NOMO-1 treated with dmso at 0.1 percent for 144 hours (cell line): ENCODE measurements around the gene SHOC1.
"Not testable (repeated sequence)": the region's sequence is repeated elsewhere in the genome, so short reads cannot be mapped to it uniquely, and the experiment has no call there.

Experiments
- DNase-seq: peaks from one replicate; lab custom pipeline; 2025; ENCODE audit not compliant: unreplicated experiment; lab: John Stamatoyannopoulos, UW

Gene SHOC1

DNA sequence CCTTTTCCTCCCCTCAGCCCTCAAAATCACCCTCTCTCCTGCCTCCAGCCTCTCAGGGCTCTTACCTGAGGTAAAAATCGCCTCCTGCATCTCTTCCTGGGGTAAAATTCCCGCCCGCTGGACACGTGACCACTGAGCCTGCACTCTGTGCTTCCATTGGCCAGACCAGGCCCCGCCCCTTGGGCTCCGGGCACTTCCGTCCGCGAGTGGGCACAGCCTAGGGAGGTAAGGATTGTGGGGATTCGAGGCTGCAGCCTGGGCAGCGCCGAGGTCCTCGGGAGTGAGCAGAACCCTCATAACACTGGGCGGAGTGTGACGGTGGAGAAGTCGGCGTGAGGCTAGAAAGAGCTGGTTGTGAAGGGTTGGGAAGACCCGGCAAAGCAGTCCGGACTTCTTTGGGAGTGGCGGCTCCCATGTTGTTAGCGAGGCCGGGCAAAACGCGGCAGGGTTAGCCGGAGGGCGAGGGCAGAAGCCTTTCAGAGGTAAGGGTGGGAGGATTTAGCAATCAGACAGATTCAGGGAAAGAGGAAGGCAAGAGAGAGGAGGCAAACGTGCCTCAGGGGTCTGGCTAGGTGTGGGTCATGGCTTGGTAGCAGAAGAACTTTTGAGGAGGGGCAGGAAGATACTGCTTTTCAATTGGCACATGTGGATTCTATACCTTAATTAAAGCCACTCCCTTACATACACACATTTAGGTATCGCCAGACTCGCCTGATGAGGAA, at the start of gene SHOC1:
TSS of gene SHOC1 (minus strand) at position 103 of the 722 bp plus-strand sequence. CDS start 3,519 bp downstream, outside the sequence.
- no peak for DNase-seq

DNA sequence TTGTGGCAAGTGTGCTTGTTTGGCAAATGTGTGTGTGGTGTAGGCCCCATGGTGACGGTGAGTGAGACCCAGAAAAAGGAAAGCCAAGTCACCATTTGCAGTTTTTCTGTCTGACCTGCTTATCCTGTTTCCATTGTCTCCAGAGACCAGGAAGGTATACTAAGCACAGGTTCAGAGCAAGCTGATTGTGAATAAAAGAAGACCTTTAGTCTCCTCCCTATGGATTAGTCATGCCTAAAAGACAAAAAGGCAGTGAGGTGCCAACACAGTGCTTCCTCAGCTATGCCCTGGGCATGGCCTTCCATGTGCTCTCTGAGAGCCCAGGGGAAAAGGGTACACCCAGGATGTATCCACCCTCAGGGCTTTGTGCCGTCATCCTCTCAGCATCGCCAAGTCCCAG, 49.2 kb upstream of the SHOC1 start:
- DNase-seq: no peak

DNA sequence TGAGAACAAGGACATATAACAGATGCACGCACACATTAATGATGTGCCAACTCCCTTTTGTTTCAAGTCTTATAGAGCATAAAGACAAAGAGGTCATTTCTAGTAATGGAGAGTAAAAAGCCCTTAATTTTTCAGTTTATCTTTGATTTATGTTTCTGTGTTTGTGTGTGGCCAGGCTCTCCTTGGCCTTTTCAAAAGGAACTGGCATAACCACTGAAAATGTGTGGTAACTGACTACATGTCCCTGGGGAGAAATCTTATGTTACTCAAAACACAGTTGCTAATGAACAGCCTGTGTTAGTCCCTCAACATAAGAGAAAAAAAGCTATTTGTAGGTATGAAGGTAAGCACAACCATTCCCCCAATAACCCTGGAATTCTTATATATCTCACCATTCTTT, 47.6 kb upstream of the SHOC1 start:
- no peak for DNase-seq

DNA sequence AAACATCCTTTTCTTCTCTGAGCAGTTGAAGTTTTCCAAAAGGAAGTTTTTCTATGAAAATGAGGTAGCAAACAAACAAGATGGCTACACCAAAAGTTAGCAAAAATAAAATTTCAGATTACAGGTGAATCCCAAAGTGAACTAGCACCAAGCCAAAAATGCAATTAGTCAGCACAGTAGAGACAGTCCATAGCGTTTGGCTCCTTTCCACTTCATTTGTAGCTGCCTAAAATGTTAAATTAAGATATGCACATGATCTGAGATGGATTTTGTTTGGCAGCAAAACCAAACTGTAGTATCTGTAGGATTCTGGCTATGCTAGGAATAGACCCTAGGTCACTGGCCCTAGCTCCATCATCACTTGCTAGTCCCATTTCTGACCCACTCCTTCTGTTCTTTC, 45.7 kb upstream of the SHOC1 start:
- DNase-seq: no peak

DNA sequence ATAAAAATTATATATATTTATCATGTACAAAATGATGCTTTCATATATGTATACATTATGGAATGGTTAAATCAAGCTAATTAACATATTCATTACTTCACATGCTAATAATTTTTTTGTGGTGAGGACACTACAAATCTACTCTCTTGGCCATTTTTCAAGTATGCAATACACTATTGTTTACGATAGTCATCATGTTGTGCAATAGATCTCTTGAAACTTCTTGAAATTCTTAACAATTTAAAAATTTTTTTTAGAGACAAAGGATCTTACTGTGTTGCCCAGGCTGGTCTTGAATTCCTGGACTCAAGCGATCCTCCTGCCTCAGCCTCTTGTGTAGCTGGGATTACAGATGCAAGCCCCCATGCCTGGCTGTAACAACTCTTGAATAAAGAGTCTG, 45.2 kb upstream of the SHOC1 start:
- no peak for DNase-seq

DNA sequence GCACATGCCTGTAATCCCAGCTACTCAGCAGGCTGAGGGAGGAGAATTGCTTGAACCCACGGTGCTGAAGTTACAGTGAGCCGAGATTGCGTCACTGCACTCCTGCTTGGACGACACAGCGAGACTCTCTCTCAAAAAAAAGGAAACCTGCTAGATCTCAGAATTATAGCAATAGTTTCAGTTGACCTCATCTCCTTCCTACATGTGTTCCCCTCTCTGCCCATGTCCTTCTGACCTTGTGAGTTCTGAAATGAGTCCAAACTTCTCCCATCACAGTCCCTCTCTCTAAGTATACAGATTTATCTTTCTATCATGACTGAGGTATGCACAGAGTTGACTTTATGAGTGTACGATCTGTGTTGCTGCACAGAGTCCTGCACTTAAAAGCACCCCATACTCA, 44.6 kb upstream of the SHOC1 start:
- no peak for DNase-seq

DNA sequence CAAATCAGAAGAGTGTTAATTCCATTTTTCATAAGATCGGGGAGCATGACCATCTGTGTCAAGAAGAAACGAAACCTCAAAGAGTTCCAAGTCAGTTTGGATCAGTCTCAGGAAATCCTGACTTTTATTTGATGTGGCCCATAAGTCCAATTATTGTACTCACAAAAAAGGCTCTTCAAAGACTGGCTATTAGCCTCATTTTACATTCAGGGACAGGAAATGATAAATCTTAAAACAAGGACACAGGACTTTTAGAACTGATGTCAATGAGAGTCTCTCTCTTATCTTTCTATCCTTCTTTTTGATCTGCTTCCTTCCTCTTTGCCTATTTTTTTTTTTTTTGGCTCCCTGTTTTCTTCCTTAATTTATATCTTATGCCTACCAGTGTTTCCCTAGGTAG, 43.7 kb upstream of the SHOC1 start:
- no peak for DNase-seq

DNA sequence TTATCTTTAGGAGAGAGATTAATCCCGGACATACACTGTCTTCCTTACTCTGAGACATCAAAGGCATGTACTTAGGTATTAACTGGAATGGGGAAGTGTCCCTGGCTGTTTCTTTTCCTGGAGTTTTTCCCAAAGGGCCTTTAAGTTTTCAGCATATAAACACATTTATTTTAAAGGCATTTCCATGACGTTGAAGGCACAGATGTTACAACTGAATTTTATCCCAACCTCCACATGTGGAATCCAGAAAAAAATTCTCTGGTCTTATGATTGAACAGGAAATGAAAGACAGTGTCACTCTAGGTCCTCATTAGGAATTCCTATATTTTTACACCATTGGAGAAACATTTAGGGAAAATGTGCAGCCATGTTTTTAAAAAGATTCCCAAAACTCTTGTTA, 41.6 kb upstream of the SHOC1 start:
- no peak for DNase-seq

DNA sequence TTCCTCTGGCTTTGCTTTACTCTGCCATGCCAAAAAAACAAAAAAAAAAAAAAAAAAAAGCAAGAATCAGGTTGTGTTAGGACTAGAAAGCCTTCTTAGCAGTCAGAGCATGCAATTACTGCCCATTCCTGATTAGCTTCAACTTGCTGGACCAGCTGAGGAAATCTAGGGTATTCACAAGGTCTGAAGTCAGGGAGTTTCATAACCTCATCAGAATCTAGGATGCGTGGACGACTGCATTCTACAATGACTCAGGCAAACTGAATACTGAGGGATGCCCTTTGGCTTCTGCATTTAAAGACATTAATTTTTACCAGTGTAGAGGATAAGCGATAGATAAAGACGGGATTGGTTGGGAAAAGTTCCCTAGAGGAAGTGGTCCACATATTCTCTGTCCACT, 39.2 kb upstream of the SHOC1 start:
- no peak for DNase-seq

DNA sequence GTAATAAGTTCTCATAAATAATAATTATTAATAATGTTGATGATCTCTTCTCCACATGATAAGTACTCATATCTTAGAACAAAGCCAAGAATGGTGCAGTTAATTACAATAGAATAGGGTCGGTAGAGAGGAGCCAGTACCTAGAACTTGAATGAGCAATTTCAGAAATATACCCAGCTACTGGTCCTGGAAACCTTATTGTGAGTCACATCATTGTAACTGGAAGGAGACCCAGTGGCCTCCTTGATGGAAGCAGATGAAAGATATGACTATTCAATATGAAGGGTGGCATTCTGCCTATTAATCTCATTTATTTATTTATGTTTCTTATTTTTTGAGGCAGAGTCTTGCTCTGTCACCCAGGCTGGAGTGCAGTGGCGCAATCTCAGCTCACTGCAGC, 37.7 kb upstream of the SHOC1 start:
- no peak for DNase-seq

DNA sequence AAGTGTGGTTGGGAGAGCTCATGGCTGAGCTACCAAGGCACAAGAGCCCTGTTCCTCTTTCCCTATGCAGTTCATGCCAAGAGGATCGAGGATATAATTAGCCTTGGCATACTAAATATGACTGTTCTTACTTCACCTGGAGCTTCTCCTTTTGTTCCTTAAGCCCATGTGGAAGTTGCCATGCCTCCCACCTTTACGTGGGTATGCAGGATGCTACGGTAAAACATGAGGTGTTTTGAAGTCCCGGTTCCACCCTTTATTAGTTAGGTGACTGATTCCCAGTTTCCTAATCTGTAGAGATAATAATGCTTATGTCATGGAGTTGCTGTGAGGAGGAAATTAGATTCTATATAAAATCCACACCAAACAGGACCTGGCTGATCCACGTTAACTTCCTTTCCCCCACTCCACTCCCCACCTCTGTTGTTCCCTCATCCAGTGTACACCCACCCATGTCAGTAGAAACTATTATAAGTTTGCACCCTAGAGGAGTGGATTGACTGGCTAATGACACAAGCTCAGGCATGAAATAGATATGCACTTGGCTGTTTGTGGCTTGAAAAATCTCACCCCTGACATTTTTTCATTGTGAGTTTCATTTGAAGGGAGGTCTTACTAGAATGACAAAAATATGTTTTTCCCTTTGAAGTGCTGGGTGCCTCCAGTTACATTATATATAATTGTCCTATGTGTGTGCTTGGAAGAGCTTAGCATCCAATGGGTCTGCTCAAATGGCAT, 36.8 kb upstream of the SHOC1 start:
- no peak for DNase-seq

DNA sequence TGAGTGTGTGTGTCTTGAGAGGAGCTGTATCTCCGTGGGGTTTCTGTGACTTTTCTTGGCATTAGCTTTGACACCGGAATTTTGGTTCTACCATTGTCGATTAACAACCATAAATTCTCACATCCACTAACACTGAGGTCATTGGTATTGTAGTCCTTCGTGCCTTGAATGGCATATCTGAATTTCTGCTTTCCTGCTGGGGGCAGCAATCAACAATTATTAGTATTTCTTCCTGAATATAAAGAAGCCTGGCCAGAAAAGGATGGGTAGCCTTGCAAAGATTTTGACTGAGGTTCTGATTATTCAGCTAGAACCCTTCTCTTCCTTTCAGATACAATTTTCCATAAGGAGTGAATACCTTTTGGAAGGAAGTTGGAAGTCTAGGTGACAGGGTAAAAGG, 33.5 kb upstream of the SHOC1 start:
- no peak for DNase-seq

DNA sequence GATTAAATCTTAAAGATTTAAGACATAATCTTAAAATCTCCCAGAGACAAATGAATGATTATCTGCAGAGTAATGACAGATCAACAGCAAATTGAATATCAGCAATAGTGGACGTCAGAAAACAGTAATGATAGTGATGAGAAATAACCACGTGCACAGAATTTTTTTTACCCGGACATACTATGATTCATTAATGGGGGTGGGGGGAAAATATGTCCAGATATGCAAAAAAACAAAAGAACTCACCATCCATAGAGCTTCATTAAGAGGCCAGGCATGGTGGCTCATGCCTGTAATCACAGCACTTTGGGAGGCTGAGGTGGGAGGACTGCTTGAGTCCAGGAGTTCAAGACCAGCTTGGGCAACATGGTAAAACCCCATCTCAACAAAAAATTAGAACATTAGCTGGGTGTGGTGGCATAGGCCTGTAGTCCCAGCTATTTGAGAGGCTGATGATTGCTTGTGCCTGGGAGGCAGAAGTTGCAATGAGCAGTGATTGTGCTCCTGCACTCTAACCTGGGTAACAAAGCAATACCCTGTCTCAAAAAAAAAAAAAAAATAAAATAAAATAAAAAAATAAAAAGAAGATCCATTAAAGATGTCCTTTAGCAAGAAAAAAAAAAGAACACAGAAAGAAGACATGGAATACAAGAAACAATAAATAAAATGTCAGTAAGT, 30.9 kb upstream of the SHOC1 start:
- no peak for DNase-seq

DNA sequence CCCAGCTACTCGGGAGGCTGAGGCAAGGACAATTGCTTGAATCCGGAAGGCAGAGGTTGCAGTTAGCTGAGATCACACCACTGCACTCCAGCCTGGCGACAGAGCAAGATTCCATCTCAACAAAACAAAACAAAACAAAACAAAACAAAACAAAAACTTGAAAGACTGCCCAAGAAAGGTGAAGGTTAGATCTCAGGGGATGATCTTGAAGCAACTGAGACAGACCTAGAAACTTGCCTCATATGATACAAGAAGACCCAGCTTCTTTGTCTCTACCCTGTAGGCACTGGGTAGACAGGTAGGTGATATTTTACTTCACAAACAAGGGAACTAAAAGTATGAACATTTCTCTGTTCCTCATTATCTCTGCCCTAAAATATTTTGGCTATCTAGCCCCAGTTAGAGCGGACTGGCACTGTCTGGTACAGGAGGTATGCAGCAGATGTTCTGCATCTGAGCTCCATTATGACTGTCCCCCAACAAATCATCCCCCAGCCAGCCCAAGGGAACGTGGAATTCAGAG, 26.3 kb upstream of the SHOC1 start:
- DNase-seq: no peak

DNA sequence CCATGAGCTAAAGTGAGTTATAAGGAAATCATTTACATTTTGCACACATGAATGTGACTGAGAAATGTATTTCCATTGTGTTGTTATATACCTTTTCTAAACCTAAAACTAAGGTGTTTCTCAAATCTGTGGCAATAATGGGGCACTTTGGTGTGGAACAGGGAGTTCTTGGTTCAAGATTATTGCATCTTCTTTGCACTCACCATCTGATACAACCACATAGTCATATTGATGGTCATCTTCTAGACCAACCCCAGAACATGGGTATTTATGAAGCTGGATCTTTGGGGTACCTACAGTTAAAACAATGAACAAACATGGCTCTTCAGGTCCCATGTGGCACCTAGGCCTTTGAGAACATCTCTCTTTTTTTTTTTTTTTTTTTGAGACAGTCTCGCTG, 24.6 kb upstream of the SHOC1 start:
- DNase-seq: no peak

DNA sequence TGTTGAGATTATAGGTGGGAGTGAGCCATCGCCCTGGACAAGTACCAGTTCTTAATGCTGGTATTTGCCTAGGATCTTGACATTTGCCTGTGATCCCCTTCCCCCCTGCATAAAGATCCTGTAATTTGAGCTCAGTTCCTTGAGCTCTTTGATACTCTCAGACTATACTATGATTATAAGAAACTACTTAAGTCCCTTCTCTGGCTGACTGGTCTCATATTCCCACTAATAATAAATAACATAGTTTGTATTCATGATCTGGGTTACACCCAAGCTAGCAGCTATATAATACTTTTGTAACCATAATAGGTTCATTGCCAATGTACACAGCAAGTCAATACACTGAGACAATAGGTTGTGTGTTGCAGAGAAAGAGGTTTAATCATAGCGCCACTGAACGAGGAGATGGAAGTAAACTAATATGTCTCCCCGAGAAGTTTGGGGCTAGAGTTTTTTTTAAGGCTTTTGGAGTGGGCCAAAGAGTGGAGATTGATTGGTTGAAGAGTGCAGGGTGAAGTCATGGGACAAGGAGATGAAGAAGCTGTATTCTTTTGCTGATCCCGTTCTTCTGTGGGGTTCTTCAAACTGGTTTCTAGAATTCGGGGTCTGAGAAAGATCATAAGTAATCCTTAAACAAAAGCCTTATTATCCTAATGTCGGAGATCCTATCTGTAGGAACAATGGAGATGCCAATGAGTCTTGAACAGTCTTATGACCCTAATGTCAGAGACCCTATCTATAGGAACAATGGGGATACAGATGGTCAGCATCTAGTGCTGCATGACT, 20.7 kb upstream of the SHOC1 start:
- no peak for DNase-seq

DNA sequence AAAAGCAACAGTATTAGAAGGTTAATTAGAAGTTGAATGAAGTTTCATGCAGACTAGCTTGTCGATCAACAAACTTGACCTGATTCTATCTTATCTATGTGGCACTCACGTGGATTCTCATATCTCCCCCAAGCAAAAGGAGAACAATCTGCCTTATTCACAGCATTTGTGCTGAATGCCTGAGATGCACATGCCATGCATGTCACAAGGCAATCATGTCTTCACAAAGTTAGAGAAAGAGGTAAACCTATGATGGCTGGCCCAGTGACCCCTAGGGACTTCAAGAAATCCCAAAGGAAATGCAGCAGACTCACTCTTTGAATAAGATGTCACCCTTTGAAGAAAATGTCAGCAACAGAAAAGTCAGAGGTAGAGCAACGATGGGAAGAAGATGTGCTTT, 17.6 kb upstream of the SHOC1 start:
- no peak for DNase-seq

DNA sequence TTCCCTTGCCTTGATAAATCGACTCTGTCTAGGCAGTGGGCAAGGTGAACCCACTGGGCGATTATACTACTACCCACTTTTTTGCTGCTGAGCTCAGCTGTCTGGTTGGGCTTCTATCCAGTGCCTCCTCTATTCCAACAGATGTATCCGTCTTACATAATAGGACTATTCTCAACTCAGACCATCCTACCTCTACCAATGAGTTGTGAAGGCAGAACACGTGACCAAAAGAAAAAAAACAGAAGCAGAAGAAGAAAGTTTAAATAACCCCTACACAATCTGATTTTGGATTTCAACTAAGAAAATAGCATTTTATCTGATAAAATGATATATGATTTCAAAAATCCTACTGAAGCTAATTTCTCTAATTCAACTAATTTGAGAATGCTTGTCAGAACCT, 16.2 kb upstream of the SHOC1 start:
- DNase-seq: no peak

DNA sequence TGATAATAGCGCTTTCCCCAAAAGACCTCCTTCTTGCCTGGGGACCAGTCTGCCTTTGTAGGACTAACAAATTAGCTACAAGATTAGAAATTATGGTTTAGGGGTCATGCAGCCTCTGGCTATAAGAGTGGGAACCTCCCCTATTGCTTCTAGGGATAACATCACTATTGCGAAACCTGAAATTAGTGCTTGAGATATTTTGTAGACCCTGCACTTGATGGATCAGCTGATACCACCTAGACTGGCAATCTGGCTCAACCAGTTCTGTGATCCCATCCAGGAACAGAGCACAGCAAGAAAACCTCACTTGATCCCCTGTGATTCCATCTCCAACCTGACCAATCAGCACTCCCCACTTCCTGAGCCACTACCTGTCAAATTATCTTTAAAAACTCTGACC, 15.7 kb upstream of the SHOC1 start:
- not testable (repeated sequence) for DNase-seq

DNA sequence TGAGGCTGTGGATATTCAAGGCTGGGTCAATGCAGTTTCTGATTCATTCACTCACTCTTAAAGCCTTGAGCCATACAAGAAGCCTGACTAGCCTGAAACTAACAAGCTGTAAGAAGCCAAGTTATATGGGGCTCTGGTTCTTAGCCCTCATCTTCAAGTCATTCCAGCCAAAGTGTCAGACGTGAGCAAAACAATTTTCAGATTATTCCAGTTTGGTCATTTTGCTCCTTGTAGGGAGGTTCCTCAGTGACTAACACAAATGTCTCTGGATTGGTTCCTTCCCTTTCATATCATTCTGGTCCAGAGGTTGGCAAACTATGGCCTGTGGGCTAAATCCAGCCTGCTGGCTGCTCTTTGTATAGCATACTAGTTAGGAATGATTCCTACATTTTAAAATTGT, 12.5 kb upstream of the SHOC1 start:
- DNase-seq: no peak

DNA sequence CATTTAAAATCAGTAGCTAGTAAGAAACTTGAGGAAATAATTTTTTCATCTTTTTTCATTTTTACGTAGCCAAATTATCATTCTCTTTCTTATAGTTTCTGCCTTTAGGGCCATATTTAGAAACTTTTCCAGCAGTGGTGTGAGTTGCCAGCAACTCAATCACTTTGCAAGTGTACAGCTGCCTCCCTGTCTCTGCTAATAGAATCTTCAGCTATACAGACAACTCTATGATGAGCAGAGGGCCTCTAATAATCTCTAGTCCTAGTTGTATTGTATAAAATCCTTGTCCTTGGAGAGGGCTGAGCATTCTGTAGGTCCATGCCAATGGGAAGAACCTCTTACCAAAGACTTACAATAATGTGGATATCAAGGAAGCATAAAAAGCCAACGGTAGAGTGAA, 11.5 kb upstream of the SHOC1 start:
- DNase-seq: no peak
